Activated CD4-positive, alpha-beta memory T cell treated with anti-CD3 and anti-CD28 coated beads for 36 hours (primary cell): ENCODE results near the gene ATG4D. TPM values are rescaled to one million over a fixed set of nuclear protein-coding genes. Genes with fewer than 3 reads are reported as not detected.
"Not testable (repeated sequence)": the region's sequence is repeated elsewhere in the genome, so short reads cannot be mapped to it uniquely, and the experiment has no call there.

Source experiments
- CTCF ChIA-PET: fragments of 350-600 bp; sonication (Branson Sonifier 250); formaldehyde crosslinking; loops from one replicate; lab custom pipeline; 2021; ENCODE audit warnings: antibody characterized with exemption, inconsistent platforms; lab: Charles Lee
- POLR2A ChIA-PET: fragments of 350-600 bp; sonication (Branson Sonifier 250); formaldehyde crosslinking; loops from one replicate; lab custom pipeline; 2021; ENCODE audit warnings: antibody characterized with exemption; lab: Charles Lee
- DNase-seq: peaks from one replicate; pipeline ENCODE4 v3.0.0-alpha.2; 2020
- H3K27ac Mint-ChIP-seq: one replicate; pipeline ENCODE4 v1.8.0; 2021; ENCODE audit warnings: mixed read lengths
- H3K27me3 Mint-ChIP-seq: one replicate; pipeline ENCODE4 v1.8.0; 2021; ENCODE audit warnings: mixed read lengths
- H3K36me3 Mint-ChIP-seq: one replicate; pipeline ENCODE4 v1.8.0; 2021; ENCODE audit warnings: mixed read lengths
- H3K4me1 Mint-ChIP-seq: one replicate; pipeline ENCODE4 v1.8.0; 2021; ENCODE audit warnings: low read depth, mixed read lengths
- H3K4me3 Mint-ChIP-seq: one replicate; pipeline ENCODE4 v1.8.0; 2021; ENCODE audit warnings: mild to moderate bottlenecking, mixed read lengths
- H3K9me3 Mint-ChIP-seq: one replicate; pipeline ENCODE4 v1.8.0; 2021; ENCODE audit warnings: mixed read lengths
- intact Hi-C: fragments of 100-400 bp; cut with micrococcal nuclease; formaldehyde crosslinking; loops from one replicate; pipeline ENCODE4 v1.15.1; 2023
- total RNA-seq, 2 experiments: library from RNA; stranded (reverse); gene quantifications; one replicate each; pipeline ENCODE4 v1.2.3, GENCODE V29; 2021

ATG4D gene
- total RNA-seq, 2 experiments from 2014 or later = 23.8 to 26.7 TPM

DNA sequence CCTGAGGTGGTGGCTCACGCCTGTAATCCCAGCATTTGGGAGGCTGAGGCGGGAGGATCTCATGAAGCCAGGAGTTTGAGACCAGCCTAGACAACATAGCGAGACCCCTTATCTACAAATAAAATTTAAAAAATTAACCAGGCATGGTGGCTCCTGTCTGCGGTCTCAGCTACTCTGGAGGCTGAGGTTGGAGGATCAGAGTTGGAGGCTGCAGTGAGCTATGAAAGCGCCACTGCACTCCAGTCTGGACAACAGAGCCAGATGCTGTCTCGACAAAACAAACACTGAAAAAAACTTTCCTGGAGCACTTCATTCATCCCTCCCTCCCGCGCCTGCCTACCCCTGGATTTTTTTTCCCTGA, 665 bp upstream of the ATG4D start:
- Mint-ChIP-seq H3K9me3 (no peaks in the 10 kb centered on the region), H3K36me3 (peaks cover 3% of the 10 kb centered on the region), H3K27ac (peak overlapping the region; percentile 65), H3K4me1 (peaks cover 14% of the 10 kb centered on the region), H3K4me3 (peak overlapping the region; percentile 68), H3K27me3 (peaks cover 10% of the 10 kb centered on the region)
- no peak for DNase-seq
- ChIA-PET POLR2A (interaction anchor here (0.6 to 1.0 kb wide), 2 partner anchors 13 to 35 kb away, joined by 3 to 4 read pairs; no protein-coding TSS in a partner anchor), CTCF (interaction anchor here (0.7 to 2.7 kb wide), 9 partner anchors 9 to 174 kb away, joined by 3 to 18 read pairs (median 4); partner anchors contain the start of genes CDKN2D and DNM2)
- intact Hi-C loops = loop anchor here (1.0 to 5.0 kb wide), 2 partner anchors 26 to 36 kb away; no protein-coding TSS in a partner anchor

DNA sequence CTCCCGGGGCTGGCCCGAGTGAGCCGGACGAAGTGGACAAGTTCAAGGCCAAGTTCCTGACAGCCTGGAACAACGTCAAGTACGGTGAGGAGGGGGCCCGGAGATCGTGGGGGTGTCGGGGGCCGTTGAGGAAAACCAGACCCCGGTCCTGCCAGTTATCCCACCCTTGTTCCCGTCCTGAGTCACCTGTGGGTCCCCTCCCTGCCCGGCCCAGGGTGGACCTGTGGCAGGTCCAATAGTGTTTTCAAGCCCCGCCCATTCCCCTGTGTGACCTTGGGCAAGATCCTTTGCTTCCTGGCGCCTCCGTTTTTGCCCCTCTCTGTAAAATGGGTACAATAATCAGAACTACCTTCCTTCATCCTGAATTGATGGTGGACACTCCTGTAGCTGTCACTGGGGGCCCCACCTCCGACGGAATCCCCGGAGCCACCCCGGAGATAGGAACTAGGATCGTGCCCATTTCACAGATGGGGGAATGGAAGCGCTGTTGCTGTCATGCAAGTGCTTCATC, 593 bp downstream of the ATG4D start:
- Mint-ChIP-seq H3K9me3 (no peaks in the 10 kb centered on the region), H3K27me3 (peaks cover 4% of the 10 kb centered on the region), H3K36me3 (peaks cover 3% of the 10 kb centered on the region), H3K27ac (peak overlapping the region; percentile 84), H3K4me3 (peak overlapping the region; percentile 88), H3K4me1 (peaks cover 14% of the 10 kb centered on the region)
- ChIA-PET POLR2A (no interaction called here), CTCF (no interaction called here)
- intact Hi-C loops = loop anchor here (5.0 kb wide), 1 partner anchor 37 kb away; no protein-coding TSS in a partner anchor
- DNase-seq = peak; percentile 38

DNA sequence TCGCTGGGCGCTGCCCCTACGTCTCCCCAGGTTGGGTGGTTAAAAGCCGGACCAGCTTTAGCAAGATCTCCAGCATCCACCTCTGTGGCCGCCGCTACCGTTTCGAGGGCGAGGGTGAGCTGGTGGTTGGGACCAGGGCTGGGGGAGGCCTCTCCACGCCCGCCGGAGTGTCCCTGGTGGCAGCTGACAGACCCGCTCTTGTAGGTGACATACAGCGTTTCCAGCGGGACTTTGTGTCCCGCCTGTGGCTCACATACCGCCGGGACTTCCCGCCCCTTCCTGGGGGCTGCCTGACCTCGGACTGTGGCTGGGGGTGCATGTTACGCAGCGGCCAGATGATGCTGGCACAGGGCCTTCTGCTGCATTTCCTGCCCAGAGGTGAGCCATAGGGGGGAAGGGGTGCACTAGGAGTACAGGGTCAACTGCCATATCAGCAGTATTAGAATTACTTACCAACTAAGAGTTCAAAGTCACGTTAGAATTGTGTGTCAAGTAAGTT, 1.1 kb downstream of the ATG4D start:
- H3K36me3 Mint-ChIP-seq = peaks cover 3% of the 10 kb centered on the region
- peak overlapping the region; percentile 84 for H3K27ac Mint-ChIP-seq
- intact Hi-C loops = loop anchor here (5.0 kb wide), 1 partner anchor 38 kb away; no protein-coding TSS in a partner anchor
- peaks cover 4% of the 10 kb centered on the region for H3K27me3 Mint-ChIP-seq
- H3K9me3 Mint-ChIP-seq = no peaks in the 10 kb centered on the region
- ChIA-PET CTCF (no interaction called here), POLR2A (no interaction called here)
- peaks cover 14% of the 10 kb centered on the region for H3K4me1 Mint-ChIP-seq
- peak overlapping the region; percentile 88 for H3K4me3 Mint-ChIP-seq
- DNase-seq = peak; percentile 45

DNA sequence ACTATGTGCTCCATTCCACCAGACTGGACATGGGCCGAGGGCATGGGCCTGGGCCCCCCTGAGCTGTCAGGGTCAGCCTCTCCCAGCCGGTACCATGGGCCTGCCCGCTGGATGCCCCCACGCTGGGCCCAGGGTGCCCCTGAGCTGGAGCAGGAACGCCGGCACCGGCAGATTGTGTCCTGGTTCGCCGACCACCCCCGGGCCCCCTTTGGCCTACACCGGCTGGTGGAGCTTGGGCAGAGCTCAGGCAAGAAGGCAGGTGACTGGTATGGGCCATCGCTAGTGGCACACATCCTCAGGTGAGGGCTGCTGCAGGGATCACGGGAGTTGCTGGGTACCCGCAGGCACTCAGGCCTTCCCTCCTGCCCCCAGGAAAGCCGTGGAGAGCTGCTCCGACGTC, 3.1 kb downstream of the ATG4D start:
- H3K4me1 Mint-ChIP-seq = peaks cover 14% of the 10 kb centered on the region
- no peak for DNase-seq
- ChIA-PET CTCF (interaction anchor here (1.3 kb wide), 1 partner anchor 111 kb away, joined by 5 read pairs; no protein-coding TSS in a partner anchor), POLR2A (no interaction called here)
- peaks cover 9% of the 10 kb centered on the region for H3K36me3 Mint-ChIP-seq
- no peak overlapping the region for H3K27ac Mint-ChIP-seq
- H3K27me3 Mint-ChIP-seq = no peaks in the 10 kb centered on the region
- intact Hi-C loops = no loop called here
- no peak overlapping the region for H3K4me3 Mint-ChIP-seq
- no peaks in the 10 kb centered on the region for H3K9me3 Mint-ChIP-seq

DNA sequence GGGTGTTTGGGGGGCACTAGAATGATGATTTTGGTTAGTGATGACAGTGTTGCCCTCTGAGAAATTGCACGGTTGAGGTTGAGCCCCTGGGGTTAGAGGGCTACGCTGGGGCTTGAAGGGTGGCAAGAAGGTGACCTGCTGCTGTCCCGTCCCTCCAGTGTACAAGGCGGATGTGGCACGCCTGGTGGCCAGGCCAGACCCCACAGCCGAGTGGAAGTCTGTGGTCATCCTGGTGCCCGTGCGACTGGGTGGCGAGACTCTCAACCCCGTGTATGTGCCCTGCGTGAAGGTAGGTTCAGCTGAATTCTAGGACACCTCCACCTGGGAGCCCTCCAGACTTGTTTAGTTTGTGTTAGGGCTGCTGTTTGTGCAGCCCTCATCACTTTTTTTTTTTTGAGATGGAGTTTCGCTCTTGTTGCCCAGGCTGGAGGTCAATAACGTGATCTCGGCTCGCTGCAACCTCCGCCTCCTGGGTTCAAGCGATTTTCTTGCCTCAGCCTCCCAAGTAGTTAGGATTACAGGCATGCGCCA, 5.1 kb downstream of the ATG4D start:
- H3K27me3 Mint-ChIP-seq = no peaks in the 10 kb centered on the region
- ChIA-PET CTCF (no interaction called here), POLR2A (no interaction called here)
- peaks cover 25% of the 10 kb centered on the region for H3K36me3 Mint-ChIP-seq
- H3K9me3 Mint-ChIP-seq = no peaks in the 10 kb centered on the region
- H3K4me1 Mint-ChIP-seq = peaks cover 25% of the 10 kb centered on the region
- intact Hi-C loops = no loop called here
- no peak overlapping the region for H3K27ac Mint-ChIP-seq
- no peak overlapping the region for H3K4me3 Mint-ChIP-seq
- DNase-seq = no peak

DNA sequence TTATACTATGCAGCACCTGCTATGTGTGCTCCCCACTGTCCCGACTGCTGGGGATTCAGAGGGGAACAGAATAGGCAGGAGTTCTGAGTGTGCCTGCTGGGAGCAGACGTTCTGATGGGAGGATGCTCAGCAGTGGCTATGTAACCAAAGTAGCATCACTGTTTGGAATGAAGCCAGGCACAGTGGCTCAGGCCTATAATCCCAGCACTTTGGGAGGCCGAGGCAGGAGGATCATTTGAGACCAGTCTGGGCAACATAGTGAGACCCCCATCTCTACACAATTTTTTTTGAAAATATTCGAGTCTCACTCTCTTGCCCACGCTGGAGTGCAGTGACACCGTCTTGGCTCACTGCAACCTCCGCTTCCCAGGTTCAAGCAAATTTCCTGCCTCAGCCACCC, 6.0 kb downstream of the ATG4D start:
- ChIA-PET POLR2A (no interaction called here), CTCF (no interaction called here)
- no peak overlapping the region for H3K4me3 Mint-ChIP-seq
- no peak for DNase-seq
- H3K4me1 Mint-ChIP-seq = peaks cover 30% of the 10 kb centered on the region
- H3K27ac Mint-ChIP-seq = no peak overlapping the region
- H3K27me3 Mint-ChIP-seq = no peaks in the 10 kb centered on the region
- intact Hi-C loops = no loop called here
- H3K9me3 Mint-ChIP-seq = no peaks in the 10 kb centered on the region
- peaks cover 31% of the 10 kb centered on the region for H3K36me3 Mint-ChIP-seq

DNA sequence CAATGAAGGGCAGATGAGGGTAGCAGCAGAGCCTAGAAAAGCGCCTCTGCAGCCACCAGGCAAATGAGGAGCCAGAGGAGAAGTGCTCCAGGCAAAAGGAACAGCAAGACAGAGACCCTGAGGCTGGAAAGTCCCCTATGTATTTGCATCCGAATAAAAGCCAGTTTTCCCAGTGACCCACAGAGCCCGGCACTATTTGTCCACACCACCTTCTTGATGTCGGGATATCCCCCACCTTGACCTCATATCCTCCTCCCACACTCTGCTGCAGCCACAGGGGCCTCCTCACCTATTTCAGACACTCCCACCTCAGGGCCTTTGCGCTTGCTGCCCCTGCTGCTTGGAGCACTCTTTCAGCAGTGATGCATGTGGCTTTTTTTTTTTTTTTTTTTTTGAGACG, 6.6 kb downstream of the ATG4D start:
- no peak for DNase-seq
- Mint-ChIP-seq H3K9me3 (no peaks in the 10 kb centered on the region), H3K4me1 (peaks cover 29% of the 10 kb centered on the region), H3K27me3 (no peaks in the 10 kb centered on the region), H3K36me3 (peaks cover 36% of the 10 kb centered on the region), H3K4me3 (no peak overlapping the region), H3K27ac (peak overlapping the region; percentile 23)
- POLR2A ChIA-PET = no interaction called here
- intact Hi-C loops = no loop called here
- CTCF ChIA-PET = no interaction called here

DNA sequence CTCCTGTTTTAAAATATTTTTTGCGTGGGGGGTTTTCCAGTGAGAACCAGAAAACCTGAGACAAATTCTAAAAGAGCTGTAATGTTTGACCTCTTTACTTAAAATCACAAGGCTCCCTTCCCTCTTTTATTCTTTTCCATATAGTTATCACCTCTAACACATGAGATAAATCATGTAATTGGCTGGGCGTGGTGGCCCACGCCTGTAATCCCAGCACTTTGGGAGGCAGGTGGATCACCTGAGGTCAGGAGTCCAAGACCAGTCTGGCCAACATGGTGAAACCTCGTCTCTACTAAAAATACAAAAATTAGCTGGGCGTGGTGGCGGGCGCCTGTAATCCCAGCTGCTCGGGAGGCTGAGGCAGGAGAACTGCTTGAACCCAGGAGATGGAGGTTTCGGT, 7.3 kb downstream of the ATG4D start:
- H3K4me3 Mint-ChIP-seq, H3K9me3 Mint-ChIP-seq, POLR2A ChIA-PET, DNase-seq, H3K27ac Mint-ChIP-seq, H3K27me3 Mint-ChIP-seq, intact Hi-C loops: not testable (repeated sequence)
- Mint-ChIP-seq H3K36me3 (peaks cover 38% of the 10 kb centered on the region), H3K4me1 (peaks cover 33% of the 10 kb centered on the region)
- CTCF ChIA-PET = interaction anchor here (0.6 to 2.4 kb wide), 9 partner anchors 9 to 217 kb away, joined by 3 to 18 read pairs (median 4); partner anchors contain the start of gene RAVER1

DNA sequence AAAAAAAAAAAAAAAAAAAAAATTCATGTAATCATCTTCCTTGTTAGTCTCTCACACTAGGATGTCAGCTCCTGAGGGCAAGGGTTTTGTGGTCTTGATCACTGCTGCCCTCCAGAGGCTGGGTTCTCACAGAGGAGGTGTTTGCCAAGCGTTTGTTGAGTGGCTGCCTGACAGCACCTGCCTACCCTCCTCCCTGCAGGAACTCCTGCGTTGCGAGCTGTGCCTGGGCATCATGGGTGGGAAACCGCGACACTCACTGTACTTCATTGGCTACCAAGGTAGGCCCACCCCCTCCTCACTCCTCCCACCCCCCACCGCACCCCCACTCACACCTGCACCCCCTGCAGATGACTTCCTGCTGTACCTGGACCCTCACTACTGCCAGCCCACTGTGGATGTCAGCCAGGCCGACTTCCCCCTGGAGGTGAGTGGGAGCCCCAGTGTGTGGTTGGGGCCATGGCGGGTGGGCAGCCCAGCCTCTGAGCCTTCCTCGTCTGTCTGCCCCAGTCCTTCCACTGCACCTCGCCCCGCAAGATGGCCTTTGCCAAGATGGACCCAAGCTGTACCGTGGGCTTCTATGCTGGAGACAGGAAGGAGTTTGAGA, 8.1 kb downstream of the ATG4D start:
- no peak overlapping the region for H3K4me3 Mint-ChIP-seq

DNA sequence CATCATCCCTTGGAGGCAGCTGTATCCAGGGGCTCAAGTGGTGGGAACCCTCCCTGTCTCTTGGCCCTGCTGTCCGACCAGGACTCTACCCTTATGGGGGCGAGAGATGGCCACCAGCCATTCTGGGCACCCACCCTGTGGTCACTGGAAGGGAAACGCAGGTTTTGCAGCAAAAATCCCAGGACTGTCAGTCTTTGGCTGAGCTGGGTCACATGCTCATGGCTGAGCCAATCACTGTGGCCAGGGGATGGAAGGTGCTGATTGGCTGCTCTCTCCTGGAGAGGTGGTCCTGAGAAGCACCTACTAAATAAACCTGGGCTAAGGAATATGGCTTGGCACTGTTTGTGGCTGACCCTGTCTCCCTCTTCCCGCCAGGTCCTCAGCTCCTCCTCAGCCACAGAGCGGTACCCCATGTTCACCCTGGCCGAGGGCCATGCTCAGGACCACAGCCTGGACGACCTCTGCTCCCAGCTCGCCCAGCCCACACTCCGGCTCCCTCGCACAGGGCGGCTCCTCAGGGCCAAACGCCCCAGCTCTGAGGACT, 8.9 kb downstream of the ATG4D start:
- Mint-ChIP-seq H3K9me3 (no peaks in the 10 kb centered on the region), H3K4me1 (peaks cover 33% of the 10 kb centered on the region), H3K4me3 (no peak overlapping the region), H3K27ac (peak overlapping the region; percentile 92), H3K36me3 (peaks cover 37% of the 10 kb centered on the region), H3K27me3 (no peaks in the 10 kb centered on the region)
- ChIA-PET CTCF (interaction anchor here (0.6 to 2.4 kb wide), 16 partner anchors 10 to 149 kb away, joined by 3 to 18 read pairs (median 4); partner anchors contain the start of genes KEAP1 and QTRT1), POLR2A (interaction anchor here (0.9 to 5.7 kb wide), 2 partner anchors 11 to 14 kb away, joined by 3 to 29 read pairs; partner anchors contain the start of gene KRI1)
- peak; percentile 46 for DNase-seq
- intact Hi-C loops = no loop called here

More for the DNA sequence above, 8.1 kb downstream of the ATG4D start:
- intact Hi-C loops = no loop called here
- H3K4me1 Mint-ChIP-seq = peaks cover 33% of the 10 kb centered on the region
- POLR2A ChIA-PET = interaction anchor here (0.9 to 5.7 kb wide), 2 partner anchors 12 to 15 kb away, joined by 3 to 29 read pairs; partner anchors contain the start of gene KRI1
- DNase-seq = peak; percentile 67
- CTCF ChIA-PET = interaction anchor here (0.6 to 2.4 kb wide), 17 partner anchors 10 to 218 kb away, joined by 3 to 18 read pairs (median 4); partner anchors contain the start of genes KEAP1, QTRT1 and RAVER1
- no peaks in the 10 kb centered on the region for H3K27me3 Mint-ChIP-seq
- no peak overlapping the region for H3K27ac Mint-ChIP-seq
- peaks cover 40% of the 10 kb centered on the region for H3K36me3 Mint-ChIP-seq
- no peaks in the 10 kb centered on the region for H3K9me3 Mint-ChIP-seq

DNA sequence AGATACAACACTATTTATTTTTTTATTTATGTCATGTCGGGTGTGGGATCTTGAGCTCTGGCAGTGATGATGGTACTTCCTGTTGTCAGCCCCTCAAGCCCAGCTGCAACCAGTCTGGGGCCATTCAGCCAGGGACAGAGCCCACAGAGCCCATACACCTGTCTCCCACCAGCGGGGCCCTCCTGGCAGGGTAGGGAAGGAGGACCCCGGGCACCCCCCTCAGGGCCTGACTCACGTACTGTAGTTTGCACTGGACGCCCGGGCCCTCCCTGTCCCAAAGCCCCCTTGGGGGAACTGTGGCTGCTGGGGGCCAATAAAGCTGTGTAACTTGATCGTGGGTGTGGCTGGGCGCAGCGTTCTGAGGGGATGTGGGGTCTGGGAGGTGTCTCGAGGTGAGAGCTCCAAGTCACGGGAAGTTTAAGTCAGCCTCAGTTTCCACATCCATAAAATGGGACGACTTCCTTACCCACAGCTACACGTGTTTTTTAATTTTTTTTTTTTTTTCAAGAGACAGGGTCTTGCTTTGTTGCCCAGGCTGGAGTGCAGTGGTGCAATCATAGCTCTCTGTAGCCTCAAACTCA, 9.5 kb downstream of the ATG4D start:
- peaks cover 41% of the 10 kb centered on the region for H3K36me3 Mint-ChIP-seq
- no peak overlapping the region for H3K4me3 Mint-ChIP-seq
- ChIA-PET POLR2A (interaction anchor here (5.7 kb wide), 1 partner anchor 13 kb away, joined by 29 read pairs; the partner anchor contains the start of gene KRI1), CTCF (interaction anchor here (0.6 to 2.4 kb wide), 16 partner anchors 11 to 149 kb away, joined by 3 to 18 read pairs (median 4); partner anchors contain the start of genes KEAP1 and QTRT1)
- no peak for DNase-seq
- peaks cover 35% of the 10 kb centered on the region for H3K4me1 Mint-ChIP-seq
- H3K9me3 Mint-ChIP-seq = no peaks in the 10 kb centered on the region
- peak overlapping the region; percentile 92 for H3K27ac Mint-ChIP-seq
- H3K27me3 Mint-ChIP-seq = no peaks in the 10 kb centered on the region
- intact Hi-C loops = no loop called here
